GM21723 (cell line): ENCODE data around the gene NIPAL4.
A peak's percentile ranks its signal among the peaks of the same experiment; 100 is the strongest.

Experiments
- ATAC-seq: cut with Tn5 transposase; IDR thresholded peaks from one replicate; pipeline ENCODE4 v1.9.1; 2021; ENCODE audit warnings: mild to moderate bottlenecking, moderate library complexity; ENCODE audit not compliant: unreplicated experiment

The NIPAL4 gene

GRCh38 chr5:157513182-157513581 is 53.2 kb downstream of the NIPAL4 start:
- no peak for ATAC-seq

GRCh38 chr5:157514974-157515373 is 55.0 kb downstream of the NIPAL4 start:
- no peak for ATAC-seq

- ATAC-seq: no peak
These were observed 56.0 kb downstream of the NIPAL4 start for GRCh38 chr5:157516006-157516405.

- ATAC-seq: no peak
These were observed 56.8 kb downstream of the NIPAL4 start for GRCh38 chr5:157516626-157517325.

- peak; percentile 89 for ATAC-seq
These were observed 59.0 kb downstream of the NIPAL4 start for GRCh38 chr5:157518963-157519362.

- peak; percentile 41 for ATAC-seq
These were observed 59.7 kb downstream of the NIPAL4 start for GRCh38 chr5:157519579-157520253.

GRCh38 chr5:157520911-157521703 is 61.1 kb downstream of the NIPAL4 start:
- no peak for ATAC-seq

GRCh38 chr5:157521704-157522029 is 61.7 kb downstream of the NIPAL4 start:
- ATAC-seq: no peak

- ATAC-seq: no peak
These were observed 64.0 kb downstream of the NIPAL4 start for GRCh38 chr5:157523976-157524375.
